Activated CD4-positive, CD25-positive, alpha-beta regulatory T cell treated with anti-CD3 and anti-CD28 coated beads, Interleukin-2, amount 50 U/mL, for 24 hours (primary cell): ENCODE results near the gene MITF.
"Not testable (repeated sequence)": the region's sequence is repeated elsewhere in the genome, so short reads cannot be mapped to it uniquely, and the experiment has no call there.

Experiments
- ATAC-seq, 2 donors: fragments of 150-1000 bp; cut with Tn5 transposase; one replicate each; pipeline ENCODE4 v1.10.0; 2021; ENCODE audit warnings: mild to moderate bottlenecking in 1 of 2, moderate library complexity in 1 of 2

Gene MITF

DNA sequence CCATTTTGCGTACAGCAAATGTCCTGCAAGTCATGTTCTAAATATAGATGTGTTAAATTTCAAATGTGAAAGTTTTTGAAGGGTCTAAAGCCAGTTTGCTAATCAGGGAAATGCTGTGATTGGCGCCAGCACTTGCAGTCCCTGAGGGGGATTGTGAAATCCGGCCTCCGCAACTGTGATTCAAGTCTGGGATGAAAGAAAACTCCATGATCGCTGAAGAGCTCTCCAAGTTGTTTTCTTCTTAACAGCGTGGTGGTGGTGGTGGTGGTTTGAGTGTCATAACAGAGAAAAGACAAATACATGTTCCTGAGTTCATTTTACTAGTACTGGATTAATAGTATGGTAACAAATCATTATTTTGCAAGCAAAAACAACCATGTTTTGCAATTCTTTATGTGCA, 51.8 kb downstream of the MITF start:
- ATAC-seq: no peak

DNA sequence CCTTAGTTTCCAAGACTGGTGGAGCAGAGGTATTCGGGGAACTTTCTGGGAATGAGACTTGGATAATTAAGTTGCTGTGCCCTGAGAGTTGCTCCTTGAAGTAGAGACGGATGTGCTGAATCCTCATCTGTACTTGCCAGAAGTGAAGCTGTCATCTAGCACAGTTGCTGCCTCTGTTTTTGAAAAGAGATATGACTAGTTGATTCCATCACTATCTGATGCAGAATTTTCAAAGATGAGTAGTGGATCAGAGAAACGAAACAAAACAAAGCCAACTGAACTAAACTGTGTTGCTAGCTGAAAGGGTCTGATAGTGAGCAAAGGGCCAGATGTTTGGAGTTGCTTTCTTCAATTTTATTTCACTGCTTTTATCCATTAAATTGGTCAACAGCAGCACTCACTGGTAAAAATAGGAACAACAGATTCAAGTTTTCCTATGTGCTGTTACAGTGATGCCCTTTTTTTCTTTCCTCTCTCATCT, 52.7 kb downstream of the MITF start:
- no peak for ATAC-seq

DNA sequence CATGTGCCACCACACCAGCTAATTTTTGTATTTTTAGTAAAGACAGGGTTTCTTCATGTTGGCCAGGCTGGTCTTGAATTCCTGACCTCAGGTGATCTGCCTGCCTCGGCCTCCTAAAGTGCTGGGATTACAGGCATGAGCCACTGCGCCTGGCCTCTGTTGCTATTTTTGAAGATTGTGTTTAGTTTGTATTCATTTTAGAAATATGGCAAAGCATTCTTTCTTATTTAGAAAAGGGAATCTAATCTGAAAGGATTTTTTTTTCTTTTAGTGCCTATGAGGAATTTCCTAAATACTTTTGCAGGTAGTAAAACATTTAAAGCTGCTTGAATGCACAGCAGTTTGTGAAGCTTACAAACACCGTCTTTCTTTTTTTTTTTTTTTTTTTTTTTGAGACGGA, 56.9 kb downstream of the MITF start:
- ATAC-seq: not testable (repeated sequence)

DNA sequence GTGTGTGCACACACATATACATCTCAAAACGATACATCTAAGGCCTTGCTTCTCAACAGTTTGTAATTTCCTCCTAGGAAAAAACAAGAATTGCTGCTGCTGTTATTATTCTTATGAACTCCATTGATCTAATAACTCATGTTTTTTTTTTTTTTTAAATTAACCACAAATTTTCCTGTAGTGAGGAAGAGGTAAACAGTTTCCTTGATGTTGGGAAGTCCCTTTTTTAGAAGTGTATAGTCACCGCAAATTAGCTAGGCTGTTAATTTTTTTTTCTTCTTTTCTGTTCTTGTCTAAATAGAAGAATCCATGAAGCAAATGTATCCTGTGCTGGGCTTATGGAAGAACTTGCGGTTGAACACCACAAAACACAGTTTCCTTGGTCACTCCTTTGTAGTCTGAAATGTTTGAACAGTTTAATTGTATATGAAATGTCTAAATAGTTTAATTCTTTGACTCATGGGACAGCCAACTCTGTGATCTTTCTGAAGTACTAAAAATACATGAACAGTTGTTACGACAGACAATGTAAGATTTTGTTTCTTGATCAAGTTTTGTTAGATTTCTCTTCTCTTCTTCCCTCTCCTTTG, 64.5 kb downstream of the MITF start:
- ATAC-seq: no peak

GRCh38 chr3:69805491-69805890, 66.2 kb downstream of the MITF start:
- no peak for ATAC-seq

DNA sequence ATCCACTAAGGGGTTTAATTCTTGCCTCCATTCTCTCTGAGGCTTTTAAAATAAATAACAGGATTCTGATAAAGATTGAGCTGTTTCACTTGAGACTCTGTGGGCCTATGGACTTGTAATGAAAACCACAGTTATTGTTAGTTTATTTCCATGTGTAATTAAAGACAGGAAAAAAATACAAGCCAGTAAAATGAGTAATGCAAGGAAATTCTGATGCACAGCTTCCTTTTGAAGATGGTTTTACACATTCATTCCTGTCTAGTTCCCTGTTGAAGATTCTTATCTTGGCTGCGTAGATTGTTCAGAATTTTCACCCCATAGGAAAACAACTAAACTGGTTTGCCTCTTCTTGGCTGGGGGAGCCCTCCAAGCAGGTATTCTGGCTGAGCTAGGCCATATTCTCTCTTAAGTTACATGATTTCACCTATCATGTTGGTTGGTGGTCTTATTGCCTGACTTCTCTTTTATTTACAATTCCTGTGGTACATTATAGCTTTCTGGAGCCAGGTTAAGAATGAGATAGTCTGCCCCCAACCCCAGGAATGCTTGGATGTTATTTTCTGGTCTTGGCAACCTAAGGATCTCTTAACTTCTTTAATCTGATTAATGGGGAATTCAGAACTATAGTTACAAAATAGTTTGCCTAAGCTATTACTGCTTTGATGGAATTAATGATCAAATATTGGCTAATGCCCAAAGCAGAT, 67.6 kb downstream of the MITF start:
- no peak for ATAC-seq

GRCh38 chr3:69807674-69808073, 68.4 kb downstream of the MITF start:
- no peak for ATAC-seq

GRCh38 chr3:69809076-69809835, 70.0 kb downstream of the MITF start:
- ATAC-seq: no peak

GRCh38 chr3:69811452-69812401, 72.5 kb downstream of the MITF start:
- ATAC-seq: no peak

- no peak for ATAC-seq
These were observed 76.7 kb downstream of the MITF start for GRCh38 chr3:69815970-69816369.

DNA sequence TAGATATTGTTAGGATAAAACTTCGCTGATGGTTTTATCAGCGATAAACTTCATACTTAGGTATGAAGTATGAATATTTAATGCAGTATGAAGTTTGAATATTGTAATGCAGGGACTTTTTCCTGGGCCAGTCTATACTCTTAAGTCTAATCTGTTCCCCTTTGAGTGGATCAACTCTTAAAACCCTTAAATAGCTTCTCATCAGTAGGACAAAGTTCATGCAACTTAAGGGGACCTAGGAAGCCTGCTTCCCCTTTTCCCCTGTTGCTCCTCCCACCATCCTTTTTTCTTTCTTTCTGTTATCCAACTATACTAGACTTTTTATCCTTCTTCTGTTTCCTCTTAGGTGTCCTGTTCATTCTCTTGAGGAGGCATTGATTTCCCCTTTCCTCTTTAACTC, 78.7 kb downstream of the MITF start:
- no peak for ATAC-seq

GRCh38 chr3:69819282-69819681, 80.0 kb downstream of the MITF start:
- ATAC-seq: no peak

GRCh38 chr3:69821133-69821532, 81.9 kb downstream of the MITF start:
- ATAC-seq: no peak

DNA sequence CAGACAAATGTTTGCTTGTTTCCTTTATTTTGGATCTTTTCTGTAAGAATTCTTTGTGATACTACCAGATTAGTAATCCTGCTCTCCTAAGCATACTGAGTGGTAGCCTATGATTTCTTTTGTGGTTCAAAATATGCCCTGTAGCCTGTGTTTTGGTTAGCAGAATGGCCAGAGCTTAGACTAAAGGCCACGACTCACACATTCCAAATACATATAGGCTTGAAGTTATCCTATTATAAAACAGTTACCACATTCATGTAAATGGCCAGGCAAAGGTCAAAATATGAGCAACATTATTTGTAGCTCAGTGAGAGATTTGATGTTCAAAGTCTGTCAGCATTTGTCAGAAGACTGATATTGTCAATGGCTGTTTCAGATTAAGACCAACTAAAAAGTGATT, 84.5 kb downstream of the MITF start:
- ATAC-seq: no peak

GRCh38 chr3:69825446-69825845, 86.2 kb downstream of the MITF start:
- no peak for ATAC-seq

DNA sequence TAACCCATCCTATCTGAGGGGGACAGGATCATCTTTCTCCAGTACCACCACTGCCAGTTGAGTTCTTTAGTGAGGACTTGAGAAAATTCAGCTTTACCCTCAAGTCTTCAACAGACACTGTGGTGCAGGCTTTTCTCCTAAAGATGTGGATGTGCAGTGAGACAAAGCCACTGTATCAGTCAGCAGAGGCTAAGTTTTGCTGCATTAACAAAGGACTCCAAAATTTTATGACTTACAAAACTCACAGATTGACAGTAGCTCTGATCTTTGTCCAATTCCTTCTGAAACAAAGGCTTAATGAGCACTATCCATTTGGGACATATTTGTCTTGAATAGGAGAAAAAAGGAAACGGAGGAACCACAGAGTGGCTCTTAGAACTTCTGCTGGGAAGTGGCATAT, 87.9 kb downstream of the MITF start:
- ATAC-seq: no peak

- no peak for ATAC-seq
These were observed 89.6 kb downstream of the MITF start for GRCh38 chr3:69828817-69829216.

DNA sequence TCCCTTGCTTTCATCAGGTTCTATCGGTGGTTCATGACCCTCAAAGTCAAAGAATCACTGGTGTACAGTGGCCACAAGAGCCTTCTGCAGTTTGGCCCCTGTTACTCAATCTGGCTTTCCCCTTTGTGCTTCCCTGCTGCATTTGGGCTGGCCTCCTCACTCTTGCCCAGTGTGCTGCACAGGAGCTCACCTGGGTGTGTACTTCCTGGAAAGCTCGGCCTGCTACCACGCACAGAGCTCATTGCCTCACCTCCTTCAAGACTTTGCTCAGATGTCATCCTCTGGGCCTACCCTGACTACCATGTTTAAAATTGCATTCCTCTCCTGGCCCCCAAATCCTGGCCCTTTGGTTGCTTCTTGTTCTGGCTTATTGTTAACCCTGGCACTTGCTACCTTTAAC, 90.9 kb downstream of the MITF start:
- no peak for ATAC-seq

DNA sequence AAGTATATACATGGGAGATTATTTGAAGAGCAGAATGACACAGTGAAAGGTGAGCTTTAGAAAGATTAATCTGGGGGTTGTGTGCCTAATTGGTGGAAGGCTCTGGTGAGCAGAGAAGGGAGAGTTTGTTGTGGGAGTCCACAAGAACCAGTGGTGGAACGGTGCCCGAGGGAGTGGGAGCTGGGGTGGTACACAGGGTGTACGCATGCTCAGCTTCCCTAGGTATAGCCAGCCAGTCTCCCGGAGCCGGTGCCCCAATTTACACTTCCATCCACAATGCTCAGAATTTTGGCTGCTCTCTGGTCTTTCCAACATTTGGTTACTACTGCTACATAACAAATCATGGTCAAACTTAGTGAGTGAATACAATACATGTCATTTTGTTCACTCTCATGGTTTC, 92.5 kb downstream of the MITF start:
- no peak for ATAC-seq

DNA sequence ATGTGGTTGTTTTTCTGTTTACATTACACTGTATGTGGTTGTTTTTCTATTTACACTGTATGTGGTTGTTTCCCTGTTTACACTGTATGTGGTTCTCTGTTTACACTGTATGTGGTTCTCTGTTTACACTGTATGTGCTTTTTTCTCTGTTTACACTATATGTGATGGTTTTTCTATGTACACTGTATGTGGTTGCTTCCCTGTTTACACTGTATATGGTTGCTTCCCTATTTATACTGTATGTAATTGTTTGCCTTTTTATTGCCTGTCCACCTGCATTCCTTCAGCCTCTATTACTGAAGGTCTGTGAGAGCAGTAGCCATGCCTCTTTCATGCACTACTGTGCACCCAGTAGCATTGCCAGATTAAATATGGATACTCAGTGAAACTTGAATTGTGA, 94.3 kb downstream of the MITF start:
- ATAC-seq: no peak

GRCh38 chr3:69838217-69838616, 99.0 kb downstream of the MITF start:
- ATAC-seq: no peak

GRCh38 chr3:69838696-69839515, 99.6 kb downstream of the MITF start:
- no peak for ATAC-seq
